HepG2 (cell line): ENCODE measurements around the gene GZF1. TPM values are rescaled to one million over a fixed set of nuclear protein-coding genes. Genes with fewer than 3 reads are reported as not detected.

Experiments used
- ATAC-seq: fragments of 200-7000 bp; cut with Tn5 transposase; 3 replicates; pipeline ENCODE4 v1.9.1; 2020; ENCODE audit warnings: mild to moderate bottlenecking, moderate library complexity
- BruUV-seq: library from RNA; stranded (reverse); fragments of 400-500 nt; replicated peaks from 2 replicates; lab custom pipeline; 2021; lab: Mats Ljungman, UMichigan
- CTCF ChIA-PET: fragments of 300-600 bp; formaldehyde crosslinking; extraction: SDS; loops from one replicate; lab custom pipeline; 2021; ENCODE audit warnings: low total read pairs, inconsistent platforms, low intra/inter-chr PET ratio; lab: Yijun Ruan, JAX
- POLR2A ChIA-PET: fragments of 350-600 bp; sonication (Branson Sonifier 250); formaldehyde crosslinking; loops from one replicate; lab custom pipeline; 2020; ENCODE audit warnings: antibody characterized with exemption, inconsistent platforms; lab: Yijun Ruan, JAX
- DNase-seq: peaks from one replicate; pipeline ENCODE4 v3.0.0-alpha.2; 2015; ENCODE audit warnings: low spot score
- FAIRE-seq: peaks from 3 replicates; lab custom pipeline; 2011; peaks lifted over from hg19 to GRCh38; lab: Jason Lieb, UNC
- H2AFZ ChIP-seq: one replicate; pipeline ENCODE4 v1.6.1; 2011; ENCODE audit warnings: low read length, inconsistent platforms
- H3K27ac ChIP-seq: fragments of 300-600 bp; 3 replicates; pipeline ENCODE4 v1.8.0; 2011; ENCODE audit warnings: mixed run types, mild to moderate bottlenecking, mixed read lengths, low read length, inconsistent platforms; ENCODE audit not compliant: insufficient read depth; ENCODE audit errors: extremely low read length
- H3K27me3 ChIP-seq, 2 experiments: fragments of 200-600 bp in 1 of 2; 2 replicates in 1 of 2; 3 replicates in 1 of 2; pipeline versions ENCODE4 v1.6.0 to v1.8.0; 2011; ENCODE audit warnings: low read length in 2 of 2, mild to moderate bottlenecking in 2 of 2, moderate library complexity in 2 of 2, inconsistent platforms in 1 of 2; ENCODE audit not compliant: insufficient read depth in 2 of 2, control insufficient read depth in 1 of 2
- H3K36me3 ChIP-seq, 2 experiments: fragments of 200-600 bp in 1 of 2; replicated peaks in 1 of 2; 2 replicates in 1 of 2; 3 replicates in 1 of 2; pipeline versions ENCODE4 v1.5.1 to v1.8.0; 2011; ENCODE audit warnings: low read length in 2 of 2, inconsistent platforms in 1 of 2; ENCODE audit not compliant: insufficient read depth in 2 of 2, control insufficient read depth in 1 of 2
- H3K4me1 ChIP-seq: 2 replicates; pipeline ENCODE4 v1.5.1; 2012; ENCODE audit warnings: low read length, inconsistent platforms; ENCODE audit not compliant: insufficient read depth
- H3K4me2 ChIP-seq: 2 replicates; pipeline ENCODE4 v1.6.0; 2011; ENCODE audit warnings: low read depth, low read length, inconsistent platforms
- H3K4me3 ChIP-seq, 3 experiments: fragments of 200-600 bp in 1 of 3; sonication (generic), shearing (Covaris generic) in 1 of 3; replicated peaks in 1 of 3; 2 replicates each; pipeline ENCODE4 v1.5.1; 2011 to 2016; ENCODE audit warnings: low read length in 3 of 3, inconsistent platforms in 2 of 3, low read depth in 2 of 3, mild to moderate bottlenecking in 2 of 3, control low read depth in 1 of 3, mixed read lengths in 1 of 3; ENCODE audit not compliant: insufficient read depth in 1 of 3
- H3K79me2 ChIP-seq: one replicate; pipeline ENCODE4 v1.6.1; 2011; ENCODE audit warnings: low read length, inconsistent platforms; ENCODE audit not compliant: insufficient read depth
- H3K9ac ChIP-seq: 2 replicates; pipeline ENCODE4 v1.6.0; 2011; ENCODE audit warnings: mild to moderate bottlenecking, low read depth, low read length, inconsistent platforms; ENCODE audit not compliant: insufficient read depth
- H3K9me3 ChIP-seq: 2 replicates; pipeline ENCODE4 v1.5.1; 2012; ENCODE audit warnings: mild to moderate bottlenecking, low read length
- H4K20me1 ChIP-seq: 2 replicates; pipeline ENCODE4 v1.6.0; 2011; ENCODE audit warnings: inconsistent platforms, mild to moderate bottlenecking, low read length, moderate library complexity; ENCODE audit not compliant: insufficient read depth
- HNF1B ChIP-seq: sonication (generic); formaldehyde crosslinking; IDR thresholded peaks from 2 replicates; pipeline ENCODE4 v1.5.1; 2020; ENCODE audit warnings: mild to moderate bottlenecking, moderate library complexity, missing genetic modification reagents
- KLF15 ChIP-seq: sonication (generic); formaldehyde crosslinking; IDR thresholded peaks from 2 replicates; pipeline ENCODE4 v1.8.1; 2023; ENCODE audit warnings: borderline replicate concordance, mild to moderate bottlenecking, inconsistent platforms, missing genetic modification reagents, mixed read lengths
- MED1 ChIP-seq: sonication (generic); formaldehyde crosslinking; IDR thresholded peaks from 2 replicates; pipeline ENCODE4 v1.4.0; 2020; ENCODE audit warnings: missing genetic modification reagents
- NR3C1 ChIP-seq: sonication (generic); formaldehyde crosslinking; IDR thresholded peaks from 2 replicates; pipeline ENCODE4 v1.4.0; 2020; ENCODE audit warnings: missing genetic modification reagents
- POGK ChIP-seq: sonication (generic); formaldehyde crosslinking; conservative IDR thresholded peaks from 2 replicates; pipeline ENCODE4 v1.8.0; 2022; ENCODE audit warnings: mild to moderate bottlenecking, moderate library complexity, missing genetic modification reagents
- SNAPC4 ChIP-seq: sonication (generic); formaldehyde crosslinking; IDR thresholded peaks from 2 replicates; pipeline ENCODE4 v1.4.0; 2020; ENCODE audit warnings: mild to moderate bottlenecking, missing genetic modification reagents
- SRSF1 ChIP-seq: fragments of 200-400 bp; formaldehyde crosslinking; optimal IDR thresholded peaks from 2 replicates; pipeline ENCODE3; 2017; ENCODE audit warnings: mild to moderate bottlenecking, low read depth, low read length, moderate library complexity
- ZBTB20 ChIP-seq: sonication (generic); formaldehyde crosslinking; IDR thresholded peaks from 2 replicates; pipeline ENCODE4 v1.8.1; 2023; ENCODE audit warnings: missing genetic modification reagents, low read depth, mild to moderate bottlenecking, borderline replicate concordance
- ZBTB34 ChIP-seq: sonication (generic); formaldehyde crosslinking; IDR thresholded peaks from 2 replicates; pipeline ENCODE4 v1.8.0; 2022; ENCODE audit warnings: mild to moderate bottlenecking, missing genetic modification reagents
- ZNF12 ChIP-seq: sonication (generic); formaldehyde crosslinking; IDR thresholded peaks from 2 replicates; pipeline ENCODE4 v1.5.0; 2020; ENCODE audit warnings: missing genetic modification reagents
- ZNF264 ChIP-seq: sonication (generic); formaldehyde crosslinking; IDR thresholded peaks from 2 replicates; pipeline ENCODE4 v1.4.0; 2020; ENCODE audit warnings: missing genetic modification reagents
- ZNF329 ChIP-seq: sonication (generic); formaldehyde crosslinking; IDR thresholded peaks from 2 replicates; pipeline ENCODE4 v1.9.0; 2021; ENCODE audit warnings: low read depth, mild to moderate bottlenecking, missing genetic modification reagents
- ZNF451 ChIP-seq: sonication (generic); formaldehyde crosslinking; IDR thresholded peaks from 2 replicates; pipeline ENCODE4 v1.5.0; 2020; ENCODE audit warnings: mild to moderate bottlenecking, missing genetic modification reagents
- ZNF614 ChIP-seq: IDR thresholded peaks from 2 replicates; pipeline ENCODE4 v1.6.1; 2018; ENCODE audit warnings: missing biosample characterization, missing genetic modification reagents, inconsistent platforms, borderline replicate concordance
- ZNF841 ChIP-seq: sonication (generic); formaldehyde crosslinking; IDR thresholded peaks from 2 replicates; pipeline ENCODE4 v1.8.1; 2023; ENCODE audit warnings: missing genetic modification reagents, borderline replicate concordance
- WGBS: methylation state at CpG from one replicate; pipeline ENCODE4 v1.1.6; 2017; ENCODE audit warnings: low lambda C conversion rate; 5-methylcytosine and 5-hydroxymethylcytosine counted together
- in situ Hi-C: cut with HindIII; loops from 2 replicates; pipeline ENCODE4 v1.10.0; 2017; ENCODE audit warnings: low pct_unique_long_range_greater_than_20kb; ENCODE audit not compliant: extremely low pct_ligation_motif_present
- intact Hi-C: fragments of 100-400 bp; cut with micrococcal nuclease; formaldehyde crosslinking; loops from one replicate; pipeline ENCODE4 v1.10.0; 2022; ENCODE audit not compliant: unreplicated experiment
- polyA plus RNA-seq, 8 experiments: library from polyadenylated mRNA; depleted of rRNA in 3 of 8; stranded (reverse) in 7 of 8; unstranded in 1 of 8; fragments of >200 nt; fragmentation: Illumina TruSeq in 4 of 8; extraction: Trizol in 4 of 8; gene quantifications; 2 replicates each; pipeline versions ENCODE4 v1.2.1 to v1.2.3, GENCODE V29; 2011 to 2016; ENCODE audit warnings: low read depth in 4 of 8, missing spikeins in 1 of 8, mixed read lengths in 1 of 8; ENCODE audit not compliant: insufficient read depth in 1 of 8
- total RNA-seq, 5 experiments: library from RNA; depleted of rRNA; stranded (reverse); fragments of >200 nt; fragmentation: Illumina TruSeq; extraction: Trizol; gene quantifications; 2 replicates each; pipeline ENCODE4 v1.2.3, GENCODE V29; 2016; ENCODE audit warnings: low read depth in 1 of 5

The GZF1 gene
- total and polyA plus RNA-seq, 2 of the 13 experiments (the other 11 are each of a cell fraction or from before 2014, with no cell fraction given): 16.9 to 26.0 TPM

- Histone ChIP-seq H3K79me2 (peaks cover 39% of the 10 kb centered on the region), H3K4me1 (peaks cover 57% of the 10 kb centered on the region), H3K36me3 (peaks cover 15 to 19% of the 10 kb centered on the region in 2 experiments; a peak in 4 of 5 replicates), H3K27me3 (no peaks in the 10 kb centered on the region; a peak in 1 of 5 replicates), H3K27ac (peak overlapping the region; percentile 93), H3K4me3 (peak overlapping the region; percentile 69 to 87 (median 82)), H3K9me3 (no peaks in the 10 kb centered on the region), H3K9ac (peak overlapping the region; percentile 96), H3K4me2 (peak overlapping the region; percentile 92), H4K20me1 (peaks cover 9% of the 10 kb centered on the region; the same call in 1 of the 2 replicates), H2AFZ (no peak overlapping the region)
- ATAC-seq: no peak
- intact Hi-C loops (loop anchor here (5.0 kb wide), 1 partner anchor 246 kb away; the partner anchor contains the start of gene CST9), in situ Hi-C loops (no loop called here)
- peak; percentile 75 for FAIRE-seq
- ChIA-PET CTCF (no interaction called here), POLR2A (interaction anchor here (0.6 to 4.6 kb wide), 14 partner anchors 8 to 783 kb away, joined by 3 to 145 read pairs (median 4); partner anchors contain the start of genes NAPB and NXT1)
- DNase-seq: peak; percentile 74
- WGBS: 2% methylated on average over 8 of the region's 8 CpGs
- no TSS peak for BruUV-seq
- TF ChIP-seq ZNF12 (CRISPR knock-in tag): no peak
- no peak for TF ChIP-seq KLF15
- TF ChIP-seq HNF1B (CRISPR knock-in tag): no peak
- TF ChIP-seq ZBTB34 (CRISPR knock-in tag): peak; percentile 31; the same call in 1 of the 2 replicates
- TF ChIP-seq MED1 (CRISPR knock-in tag): no peak
- TF ChIP-seq SRSF1: no peak
- TF ChIP-seq NR3C1 (CRISPR knock-in tag): no peak
- no peak for TF ChIP-seq ZNF329 (CRISPR knock-in tag)
- no peak for TF ChIP-seq ZNF264
- TF ChIP-seq SNAPC4: no peak
- no peak for TF ChIP-seq ZNF841 (CRISPR knock-in tag)
- no peak for TF ChIP-seq POGK (CRISPR knock-in tag)
- TF ChIP-seq ZNF614 (CRISPR knock-in tag): no peak
- TF ChIP-seq ZNF451: no peak
- TF ChIP-seq ZBTB20: no peak
Observed at GRCh38 chr20:23361119-23361475, 885 bp upstream of the GZF1 start.
